ENCODE data around the gene PROM2. TPM values are rescaled to one million over a fixed set of nuclear protein-coding genes. Genes with fewer than 3 reads are reported as not detected.

PROM2 gene
- total RNA-seq, 1 experiment from 2014 or later = 1.6 TPM

DNA sequence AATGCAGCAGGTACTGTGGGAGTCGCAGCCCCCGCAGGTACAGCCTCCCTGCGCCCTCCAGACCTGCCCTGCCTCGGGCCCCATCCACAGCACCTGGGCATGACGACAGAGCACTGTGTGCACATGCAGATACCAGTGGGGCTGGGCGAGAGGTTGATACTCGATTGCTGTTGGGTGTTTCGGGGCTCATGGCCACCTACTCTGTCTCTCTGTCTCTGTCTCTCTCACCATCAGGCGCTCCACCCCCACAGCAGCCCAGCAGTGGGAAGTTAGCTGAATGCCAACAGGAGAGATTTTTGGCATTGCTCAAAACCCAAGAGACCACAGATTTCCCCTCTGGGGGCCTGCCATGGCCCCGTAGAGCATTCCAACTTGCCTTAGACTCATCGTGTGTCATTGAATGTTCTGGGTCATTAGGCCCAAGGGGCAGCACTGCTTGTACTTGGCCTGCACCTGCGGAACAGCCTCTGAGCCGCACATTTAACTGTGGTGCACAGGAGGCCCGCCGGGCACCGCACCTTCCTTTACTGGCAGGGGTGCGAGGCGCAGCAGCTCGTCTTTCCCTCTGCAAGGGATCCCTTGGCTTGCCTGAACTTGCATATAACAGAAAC is 41.7 kb downstream of the PROM2 start:
- TF ChIP-seq, protein P1, sequence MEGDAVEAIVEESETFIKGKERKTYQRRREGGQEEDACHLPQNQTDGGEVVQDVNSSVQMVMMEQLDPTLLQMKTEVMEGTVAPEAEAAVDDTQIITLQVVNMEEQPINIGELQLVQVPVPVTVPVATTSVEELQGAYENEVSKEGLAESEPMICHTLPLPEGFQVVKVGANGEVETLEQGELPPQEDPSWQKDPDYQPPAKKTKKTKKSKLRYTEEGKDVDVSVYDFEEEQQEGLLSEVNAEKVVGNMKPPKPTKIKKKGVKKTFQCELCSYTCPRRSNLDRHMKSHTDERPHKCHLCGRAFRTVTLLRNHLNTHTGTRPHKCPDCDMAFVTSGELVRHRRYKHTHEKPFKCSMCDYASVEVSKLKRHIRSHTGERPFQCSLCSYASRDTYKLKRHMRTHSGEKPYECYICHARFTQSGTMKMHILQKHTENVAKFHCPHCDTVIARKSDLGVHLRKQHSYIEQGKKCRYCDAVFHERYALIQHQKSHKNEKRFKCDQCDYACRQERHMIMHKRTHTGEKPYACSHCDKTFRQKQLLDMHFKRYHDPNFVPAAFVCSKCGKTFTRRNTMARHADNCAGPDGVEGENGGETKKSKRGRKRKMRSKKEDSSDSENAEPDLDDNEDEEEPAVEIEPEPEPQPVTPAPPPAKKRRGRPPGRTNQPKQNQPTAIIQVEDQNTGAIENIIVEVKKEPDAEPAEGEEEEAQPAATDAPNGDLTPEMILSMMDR (conservative IDR thresholded peaks at IDR 0.05; ENCODE audit: low read depth, low read length) = no peak
- Histone ChIP-seq H3K4me3 (ENCODE audit: low read depth, low read length, poor library complexity, severe bottlenecking) (no peak overlapping the region), H3K4me1 (ENCODE audit: insufficient read depth, low read length, poor library complexity, severe bottlenecking) (peaks cover 6% of the 10 kb centered on the region), H3K27me3 (replicated peaks; ENCODE audit: insufficient read depth, low read depth, low read length, poor library complexity) (no peaks in the 10 kb centered on the region), H3K36me3 (ENCODE audit: insufficient read depth, low read length, poor library complexity, severe bottlenecking) (no peaks in the 10 kb centered on the region), H3K27ac (ENCODE audit: low read depth, low read length, poor library complexity, severe bottlenecking) (no peak overlapping the region), H3K9me3 (ENCODE audit: low read depth, low read length, poor library complexity, severe bottlenecking) (no peaks in the 10 kb centered on the region)
- intact Hi-C loops (cut with micrococcal nuclease; ENCODE audit: unreplicated experiment) = no loop called here
- POLR2A ChIA-PET (ENCODE audit: low non-redundant PET) = no interaction called here
- no peak for DNase-seq (ENCODE audit: low spot score)
- no TSS peak for BruUV-seq (replicated peaks)
- CTCF ChIA-PET = no interaction called here

DNA sequence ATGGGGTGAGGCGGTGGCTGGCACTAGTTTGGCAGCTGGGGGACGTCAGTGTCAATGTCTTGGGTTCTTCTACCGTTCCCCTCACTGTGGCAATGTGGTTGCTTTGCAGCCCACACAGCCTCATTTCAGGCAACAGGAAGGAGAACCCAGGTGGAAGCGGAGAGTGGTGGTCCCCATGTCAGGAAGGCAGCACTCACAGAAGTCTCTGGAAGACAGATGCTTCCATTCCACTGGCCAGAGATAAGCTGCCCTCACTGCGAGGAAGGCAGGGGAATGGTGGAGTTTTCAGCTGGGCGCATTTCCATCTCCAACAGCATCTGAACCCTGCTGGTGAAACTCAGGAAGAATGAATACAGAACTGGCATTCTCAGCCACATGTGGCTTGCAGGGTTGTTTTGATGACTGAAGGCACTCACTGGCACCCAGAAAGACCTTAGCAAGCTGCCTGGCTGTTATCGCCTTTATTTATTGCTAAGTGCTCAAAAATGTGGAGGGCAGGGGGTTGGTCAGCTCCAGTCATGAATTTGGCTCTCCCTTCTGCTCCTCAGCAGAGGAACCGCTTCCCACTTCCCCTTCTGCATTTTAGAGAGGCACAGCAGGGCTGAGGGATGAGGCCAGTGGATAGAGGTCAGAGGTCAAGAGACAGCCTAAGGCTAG is 42.3 kb downstream of the PROM2 start:
- intact Hi-C loops (cut with micrococcal nuclease; ENCODE audit: unreplicated experiment) = no loop called here
- peaks cover 6% of the 10 kb centered on the region for H3K4me1 ChIP-seq (ENCODE audit: insufficient read depth, low read length, poor library complexity, severe bottlenecking)
- ChIA-PET CTCF (no interaction called here), POLR2A (ENCODE audit: low non-redundant PET) (no interaction called here)
- TF ChIP-seq, protein P1 (conservative IDR thresholded peaks at IDR 0.05; ENCODE audit: low read depth, low read length) = no peak
- no peak for TF ChIP-seq EZH2 (IDR thresholded peaks at IDR 0.05; ENCODE audit: borderline replicate concordance, low read depth, low read length, poor library complexity, severe bottlenecking)
- H3K36me3 ChIP-seq (ENCODE audit: insufficient read depth, low read length, poor library complexity, severe bottlenecking) = no peaks in the 10 kb centered on the region
- H3K27me3 ChIP-seq (replicated peaks; ENCODE audit: insufficient read depth, low read depth, low read length, poor library complexity) = no peaks in the 10 kb centered on the region
- DNase-seq (ENCODE audit: low spot score) = no peak
- no peak overlapping the region for H3K4me3 ChIP-seq (ENCODE audit: low read depth, low read length, poor library complexity, severe bottlenecking)
- no peak overlapping the region for H3K27ac ChIP-seq (ENCODE audit: low read depth, low read length, poor library complexity, severe bottlenecking)
- no TSS peak for BruUV-seq (replicated peaks)
- no peaks in the 10 kb centered on the region for H3K9me3 ChIP-seq (ENCODE audit: low read depth, low read length, poor library complexity, severe bottlenecking)

DNA sequence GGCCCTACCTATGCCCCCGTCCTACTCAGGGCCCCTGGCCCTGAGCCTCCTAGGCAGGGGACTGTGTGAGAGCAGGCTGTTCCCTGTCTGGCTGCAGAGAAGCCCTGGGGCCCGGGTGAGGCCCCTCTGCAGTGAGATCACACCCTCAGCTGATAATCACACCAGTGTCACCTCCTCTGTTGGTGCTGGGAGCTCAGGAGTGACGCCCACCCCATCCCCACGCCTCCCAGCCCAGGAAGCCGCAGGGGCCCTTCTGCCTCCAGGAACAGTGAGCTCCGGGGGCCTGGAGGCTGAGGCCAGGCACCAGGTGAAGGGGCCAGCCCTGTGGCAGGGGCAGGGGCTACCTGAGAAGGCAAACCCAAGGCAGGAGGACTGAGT is 42.9 kb downstream of the PROM2 start:
- Histone ChIP-seq H3K36me3 (ENCODE audit: insufficient read depth, low read length, poor library complexity, severe bottlenecking) (no peaks in the 10 kb centered on the region), H3K9me3 (ENCODE audit: low read depth, low read length, poor library complexity, severe bottlenecking) (no peaks in the 10 kb centered on the region), H3K27me3 (replicated peaks; ENCODE audit: insufficient read depth, low read depth, low read length, poor library complexity) (no peaks in the 10 kb centered on the region), H3K27ac (ENCODE audit: low read depth, low read length, poor library complexity, severe bottlenecking) (no peak overlapping the region), H3K4me3 (ENCODE audit: low read depth, low read length, poor library complexity, severe bottlenecking) (no peak overlapping the region), H3K4me1 (ENCODE audit: insufficient read depth, low read length, poor library complexity, severe bottlenecking) (peaks cover 6% of the 10 kb centered on the region)
- intact Hi-C loops (cut with micrococcal nuclease; ENCODE audit: unreplicated experiment) = no loop called here
- POLR2A ChIA-PET (ENCODE audit: low non-redundant PET) = no interaction called here
- no peak for TF ChIP-seq EZH2 (IDR thresholded peaks at IDR 0.05; ENCODE audit: borderline replicate concordance, low read depth, low read length, poor library complexity, severe bottlenecking)
- TF ChIP-seq, protein P1 (conservative IDR thresholded peaks at IDR 0.05; ENCODE audit: low read depth, low read length) = no peak
- CTCF ChIA-PET = no interaction called here
- BruUV-seq (replicated peaks) = no TSS peak
- DNase-seq (ENCODE audit: low spot score) = no peak
